GM23338 (cell line): ENCODE results near the gene SCGB1D4. TPM values are rescaled to one million over a fixed set of nuclear protein-coding genes. Genes with fewer than 3 reads are reported as not detected.

Experiments
- ATAC-seq: fragments of 200-7000 bp; cut with Tn5 transposase; 3 replicates; pipeline ENCODE4 v1.9.1; 2020
- DNase-seq: peaks from one replicate; pipeline ENCODE4 v3.0.0-alpha.2; 2015; ENCODE audit warnings: low spot score
- H2AFZ ChIP-seq: fragments of 200-600 bp; sonication (generic); 2 replicates; pipeline ENCODE4 v1.8.0; 2016; ENCODE audit warnings: antibody characterized with exemption, mild to moderate bottlenecking, moderate library complexity
- H3F3A ChIP-seq: fragments of 200-600 bp; sonication (generic); replicated peaks from 2 replicates; pipeline ENCODE4 v1.8.0; 2017; ENCODE audit warnings: antibody characterized with exemption, mixed run types, low read depth
- H3K27ac ChIP-seq: fragments of 200-600 bp; sonication (generic); 2 replicates; pipeline ENCODE4 v1.6.1; 2016; ENCODE audit warnings: low read depth
- H3K27me3 ChIP-seq: fragments of 200-600 bp; sonication (generic); 2 replicates; pipeline ENCODE4 v1.8.0; 2016; ENCODE audit warnings: mild to moderate bottlenecking, mixed run types, moderate library complexity; ENCODE audit not compliant: insufficient read depth
- H3K36me3 ChIP-seq: fragments of 200-600 bp; sonication (generic); 2 replicates; pipeline ENCODE4 v1.8.0; 2016; ENCODE audit warnings: mild to moderate bottlenecking; ENCODE audit not compliant: insufficient read depth
- H3K4me1 ChIP-seq: fragments of 200-600 bp; sonication (generic); 2 replicates; pipeline ENCODE4 v1.8.0; 2016; ENCODE audit warnings: mild to moderate bottlenecking, moderate library complexity; ENCODE audit not compliant: insufficient read depth
- H3K4me2 ChIP-seq: fragments of 200-600 bp; sonication (generic); 2 replicates; pipeline ENCODE4 v1.7.1; 2017; ENCODE audit warnings: mixed run types
- H3K4me3 ChIP-seq: fragments of 200-600 bp; sonication (generic); 2 replicates; pipeline ENCODE4 v1.6.1; 2016; ENCODE audit warnings: mixed run types
- H3K79me2 ChIP-seq: fragments of 200-600 bp; sonication (generic); replicated peaks from 2 replicates; pipeline ENCODE4 v1.8.0; 2017; ENCODE audit warnings: mild to moderate bottlenecking; ENCODE audit not compliant: insufficient read depth
- H3K9me2 ChIP-seq: fragments of 200-600 bp; sonication (generic); 2 replicates; pipeline ENCODE4 v1.8.0; 2017; ENCODE audit not compliant: insufficient read depth
- H4K20me1 ChIP-seq: fragments of 200-600 bp; sonication (generic); replicated peaks from 2 replicates; pipeline ENCODE4 v1.8.0; 2017; ENCODE audit warnings: mild to moderate bottlenecking; ENCODE audit not compliant: insufficient read depth
- H3K27ac Mint-ChIP-seq: 2 replicates; pipeline ENCODE4 v1.8.0; 2020; ENCODE audit warnings: inconsistent platforms, mild to moderate bottlenecking, moderate library complexity, mixed read lengths
- H3K27me3 Mint-ChIP-seq: 3 replicates; pipeline ENCODE4 v1.8.0; 2022; ENCODE audit warnings: low read depth, mild to moderate bottlenecking, moderate library complexity, mixed read lengths, inconsistent platforms; ENCODE audit not compliant: insufficient read depth, poor library complexity
- H3K36me3 Mint-ChIP-seq: 3 replicates; pipeline ENCODE4 v1.8.0; 2021; ENCODE audit warnings: low read depth, mild to moderate bottlenecking, inconsistent platforms, moderate library complexity, mixed read lengths
- H3K4me1 Mint-ChIP-seq: 3 replicates; pipeline ENCODE4 v1.8.0; 2020; ENCODE audit warnings: mild to moderate bottlenecking, inconsistent platforms, mixed read lengths
- H3K4me3 Mint-ChIP-seq: 3 replicates; pipeline ENCODE4 v1.8.0; 2021; ENCODE audit warnings: moderate library complexity, mild to moderate bottlenecking, inconsistent platforms, mixed read lengths
- H3K9me3 Mint-ChIP-seq: 3 replicates; pipeline ENCODE4 v1.8.0; 2020; ENCODE audit warnings: moderate library complexity, mild to moderate bottlenecking, inconsistent platforms, mixed read lengths
- CREB1 ChIP-seq: fragments of 250-450 bp; sonication (Bioruptor Pico); IDR thresholded peaks from 2 replicates; pipeline ENCODE4 v1.5.0; 2020; ENCODE audit warnings: low read depth, mild to moderate bottlenecking, moderate library complexity
- EZH2 ChIP-seq: fragments of 200-600 bp; sonication (generic); IDR thresholded peaks from one replicate; pipeline ENCODE4 v1.8.0; 2017; ENCODE audit warnings: antibody characterized with exemption, mild to moderate bottlenecking, low read depth; ENCODE audit not compliant: unreplicated experiment
- EZH2phosphoT487 ChIP-seq: fragments of 200-600 bp; sonication (generic); IDR thresholded peaks from one replicate; pipeline ENCODE4 v1.8.1; 2018; ENCODE audit warnings: antibody characterized with exemption; ENCODE audit not compliant: unreplicated experiment
- JUNB ChIP-seq: IDR thresholded peaks from one replicate; pipeline ENCODE4 v1.6.1; 2016; ENCODE audit warnings: antibody characterized with exemption; ENCODE audit not compliant: unreplicated experiment
- NANOG ChIP-seq: IDR thresholded peaks from 2 replicates; pipeline ENCODE4 v1.6.1; 2016; ENCODE audit warnings: antibody characterized with exemption, borderline replicate concordance
- STAT1 ChIP-seq: IDR thresholded peaks from one replicate; pipeline ENCODE4 v1.6.1; 2016; ENCODE audit warnings: antibody characterized with exemption; ENCODE audit not compliant: unreplicated experiment
- ZNF114 ChIP-seq: fragments of 250-450 bp; sonication (Bioruptor Pico); IDR thresholded peaks from 2 replicates; pipeline ENCODE4 v1.5.0; 2020; ENCODE audit warnings: mild to moderate bottlenecking, moderate library complexity
- ZNF331 ChIP-seq: fragments of 250-450 bp; sonication (Bioruptor Pico); IDR thresholded peaks from 2 replicates; pipeline ENCODE4 v1.5.0; 2020; ENCODE audit warnings: low read depth, mild to moderate bottlenecking, moderate library complexity
- polyA plus RNA-seq: library from polyadenylated mRNA; unstranded; fragments of >200 nt; fragmentation: Nextera tagmentation; extraction: Ambion mirVana; gene quantifications from 2 replicates; pipeline ENCODE4 v1.2.1, GENCODE V29; 2016
- total RNA-seq: library from RNA; depleted of rRNA; stranded (reverse); fragments of >200 nt; shearing (Covaris generic); gene quantifications from 2 replicates; pipeline ENCODE4 v1.2.3, GENCODE V29; 2014
- TF ChIP-seq, protein P1 (sequence below): IDR thresholded peaks from 2 replicates; pipeline ENCODE4 v1.6.1; 2016; ENCODE audit warnings: antibody characterized with exemption
- TF ChIP-seq, protein P2 (sequence below), 2 experiments: fragments of 200-600 bp in 1 of 2; sonication (generic) in 1 of 2; conservative IDR thresholded peaks; 2 replicates each; pipeline versions ENCODE4 v1.5.1 to v1.6.1; 2016 to 2017; ENCODE audit warnings: antibody characterized with exemption in 2 of 2, low read depth in 2 of 2, mild to moderate bottlenecking in 2 of 2, moderate library complexity in 1 of 2
- TF ChIP-seq, protein P3 (sequence below): IDR thresholded peaks from one replicate; pipeline ENCODE4 v1.6.1; 2018; ENCODE audit warnings: antibody characterized with exemption; ENCODE audit not compliant: unreplicated experiment

SCGB1D4 gene
- total and polyA plus RNA-seq, 2 experiments from 2014 or later, result not detected

DNA sequence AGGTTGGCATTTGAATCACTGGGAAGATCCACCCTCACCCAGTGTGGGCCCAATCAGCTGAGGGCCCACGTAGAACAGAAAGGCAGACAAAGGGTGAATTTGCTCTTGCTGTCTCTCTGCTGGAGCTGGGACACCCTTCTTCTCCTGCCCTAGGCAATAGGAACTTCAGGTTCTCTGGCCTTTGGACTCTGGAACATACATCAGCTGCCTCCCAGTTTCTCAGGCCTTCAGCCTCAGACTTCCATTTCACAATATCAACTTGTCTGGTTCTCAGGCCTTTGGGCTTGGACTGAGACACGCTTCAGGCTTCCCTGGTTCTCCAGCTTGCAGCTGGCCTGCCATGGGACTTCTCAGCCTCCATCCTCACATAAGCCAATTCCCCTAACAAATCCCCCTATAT is 23.6 kb upstream of the SCGB1D4 start:
- Histone ChIP-seq H3K36me3 (no peaks in the 10 kb centered on the region), H3F3A (no peaks in the 10 kb centered on the region), H3K79me2 (no peaks in the 10 kb centered on the region), H4K20me1 (no peaks in the 10 kb centered on the region), H3K4me2 (no peak overlapping the region), H3K4me1 (peaks cover 4% of the 10 kb centered on the region), H3K27me3 (no peaks in the 10 kb centered on the region), H2AFZ (no peak overlapping the region), H3K4me3 (no peak overlapping the region), H3K9me2 (no peaks in the 10 kb centered on the region), H3K27ac (no peak overlapping the region)
- DNase-seq (no peak), ATAC-seq (no peak)
- Mint-ChIP-seq H3K4me1 (peaks cover 10% of the 10 kb centered on the region), H3K27ac (no peak overlapping the region), H3K36me3 (no peaks in the 10 kb centered on the region), H3K27me3 (no peaks in the 10 kb centered on the region), H3K4me3 (no peak overlapping the region), H3K9me3 (no peaks in the 10 kb centered on the region)
- TF ChIP-seq CREB1 (CRISPR knock-in tag) (no peak), STAT1 (no peak), JUNB (no peak), EZH2phosphoT487 (no peak), NANOG (no peak), EZH2 (no peak)
- TF ChIP-seq, protein P1, sequence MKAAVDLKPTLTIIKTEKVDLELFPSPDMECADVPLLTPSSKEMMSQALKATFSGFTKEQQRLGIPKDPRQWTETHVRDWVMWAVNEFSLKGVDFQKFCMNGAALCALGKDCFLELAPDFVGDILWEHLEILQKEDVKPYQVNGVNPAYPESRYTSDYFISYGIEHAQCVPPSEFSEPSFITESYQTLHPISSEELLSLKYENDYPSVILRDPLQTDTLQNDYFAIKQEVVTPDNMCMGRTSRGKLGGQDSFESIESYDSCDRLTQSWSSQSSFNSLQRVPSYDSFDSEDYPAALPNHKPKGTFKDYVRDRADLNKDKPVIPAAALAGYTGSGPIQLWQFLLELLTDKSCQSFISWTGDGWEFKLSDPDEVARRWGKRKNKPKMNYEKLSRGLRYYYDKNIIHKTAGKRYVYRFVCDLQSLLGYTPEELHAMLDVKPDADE, result no peak
- TF ChIP-seq, protein P2, sequence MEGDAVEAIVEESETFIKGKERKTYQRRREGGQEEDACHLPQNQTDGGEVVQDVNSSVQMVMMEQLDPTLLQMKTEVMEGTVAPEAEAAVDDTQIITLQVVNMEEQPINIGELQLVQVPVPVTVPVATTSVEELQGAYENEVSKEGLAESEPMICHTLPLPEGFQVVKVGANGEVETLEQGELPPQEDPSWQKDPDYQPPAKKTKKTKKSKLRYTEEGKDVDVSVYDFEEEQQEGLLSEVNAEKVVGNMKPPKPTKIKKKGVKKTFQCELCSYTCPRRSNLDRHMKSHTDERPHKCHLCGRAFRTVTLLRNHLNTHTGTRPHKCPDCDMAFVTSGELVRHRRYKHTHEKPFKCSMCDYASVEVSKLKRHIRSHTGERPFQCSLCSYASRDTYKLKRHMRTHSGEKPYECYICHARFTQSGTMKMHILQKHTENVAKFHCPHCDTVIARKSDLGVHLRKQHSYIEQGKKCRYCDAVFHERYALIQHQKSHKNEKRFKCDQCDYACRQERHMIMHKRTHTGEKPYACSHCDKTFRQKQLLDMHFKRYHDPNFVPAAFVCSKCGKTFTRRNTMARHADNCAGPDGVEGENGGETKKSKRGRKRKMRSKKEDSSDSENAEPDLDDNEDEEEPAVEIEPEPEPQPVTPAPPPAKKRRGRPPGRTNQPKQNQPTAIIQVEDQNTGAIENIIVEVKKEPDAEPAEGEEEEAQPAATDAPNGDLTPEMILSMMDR (conservative IDR thresholded peaks at IDR 0.05; ENCODE audit: low read depth in 2 of 2), result no peak
- TF ChIP-seq, protein P3, sequence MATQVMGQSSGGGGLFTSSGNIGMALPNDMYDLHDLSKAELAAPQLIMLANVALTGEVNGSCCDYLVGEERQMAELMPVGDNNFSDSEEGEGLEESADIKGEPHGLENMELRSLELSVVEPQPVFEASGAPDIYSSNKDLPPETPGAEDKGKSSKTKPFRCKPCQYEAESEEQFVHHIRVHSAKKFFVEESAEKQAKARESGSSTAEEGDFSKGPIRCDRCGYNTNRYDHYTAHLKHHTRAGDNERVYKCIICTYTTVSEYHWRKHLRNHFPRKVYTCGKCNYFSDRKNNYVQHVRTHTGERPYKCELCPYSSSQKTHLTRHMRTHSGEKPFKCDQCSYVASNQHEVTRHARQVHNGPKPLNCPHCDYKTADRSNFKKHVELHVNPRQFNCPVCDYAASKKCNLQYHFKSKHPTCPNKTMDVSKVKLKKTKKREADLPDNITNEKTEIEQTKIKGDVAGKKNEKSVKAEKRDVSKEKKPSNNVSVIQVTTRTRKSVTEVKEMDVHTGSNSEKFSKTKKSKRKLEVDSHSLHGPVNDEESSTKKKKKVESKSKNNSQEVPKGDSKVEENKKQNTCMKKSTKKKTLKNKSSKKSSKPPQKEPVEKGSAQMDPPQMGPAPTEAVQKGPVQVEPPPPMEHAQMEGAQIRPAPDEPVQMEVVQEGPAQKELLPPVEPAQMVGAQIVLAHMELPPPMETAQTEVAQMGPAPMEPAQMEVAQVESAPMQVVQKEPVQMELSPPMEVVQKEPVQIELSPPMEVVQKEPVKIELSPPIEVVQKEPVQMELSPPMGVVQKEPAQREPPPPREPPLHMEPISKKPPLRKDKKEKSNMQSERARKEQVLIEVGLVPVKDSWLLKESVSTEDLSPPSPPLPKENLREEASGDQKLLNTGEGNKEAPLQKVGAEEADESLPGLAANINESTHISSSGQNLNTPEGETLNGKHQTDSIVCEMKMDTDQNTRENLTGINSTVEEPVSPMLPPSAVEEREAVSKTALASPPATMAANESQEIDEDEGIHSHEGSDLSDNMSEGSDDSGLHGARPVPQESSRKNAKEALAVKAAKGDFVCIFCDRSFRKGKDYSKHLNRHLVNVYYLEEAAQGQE, result no peak

DNA sequence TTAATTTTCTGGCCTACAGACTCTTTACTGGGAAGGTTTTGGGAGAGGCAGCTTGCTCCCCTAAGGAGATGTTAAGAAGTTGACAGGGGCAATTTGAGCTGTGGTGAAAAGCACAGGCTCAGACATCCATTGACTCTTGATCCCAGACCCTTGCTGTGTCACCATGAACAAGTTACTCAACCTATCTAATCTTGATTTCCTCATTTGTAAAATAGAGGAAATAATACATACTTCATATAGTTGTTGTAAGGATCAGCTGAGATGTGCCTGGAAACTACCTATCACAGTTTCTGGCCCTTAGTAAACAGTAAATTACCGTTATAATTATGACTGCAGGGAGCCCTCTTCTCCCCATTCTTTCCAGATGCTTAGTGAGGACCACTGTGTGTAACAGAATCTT is 16.6 kb upstream of the SCGB1D4 start:
- TF ChIP-seq NANOG, result no peak
- TF ChIP-seq, protein P3, result no peak
- TF ChIP-seq STAT1, result no peak
- TF ChIP-seq ZNF114 (CRISPR knock-in tag), result no peak
- TF ChIP-seq ZNF331 (CRISPR knock-in tag), result no peak
- H3K9me3 Mint-ChIP-seq, result no peaks in the 10 kb centered on the region
- H3K27ac ChIP-seq, result no peak overlapping the region
- H3K36me3 ChIP-seq, result no peaks in the 10 kb centered on the region
- no peaks in the 10 kb centered on the region for H3K27me3 ChIP-seq
- H3K36me3 Mint-ChIP-seq, result no peaks in the 10 kb centered on the region
- no peak overlapping the region for H3K4me3 Mint-ChIP-seq
- no peaks in the 10 kb centered on the region for H3K79me2 ChIP-seq
- H3K4me1 Mint-ChIP-seq, result no peaks in the 10 kb centered on the region
- no peaks in the 10 kb centered on the region for H3F3A ChIP-seq
- peaks cover 4% of the 10 kb centered on the region for H3K27me3 Mint-ChIP-seq
- H3K4me3 ChIP-seq, result no peak overlapping the region
- no peak overlapping the region for H3K4me2 ChIP-seq
- ATAC-seq (no peak), DNase-seq (no peak)
- no peak overlapping the region for H3K27ac Mint-ChIP-seq
- no peaks in the 10 kb centered on the region for H3K9me2 ChIP-seq
- H2AFZ ChIP-seq, result no peak overlapping the region
- no peaks in the 10 kb centered on the region for H4K20me1 ChIP-seq
- no peaks in the 10 kb centered on the region for H3K4me1 ChIP-seq
